Stomach (tissue), 9 donors: Measurements from ENCODE around the gene SMG1. TPM values are rescaled to one million over a fixed set of nuclear protein-coding genes. Genes with fewer than 3 reads are reported as not detected.

Experiments
- DNase-seq, 2 donors: peaks; one replicate each; pipeline versions ENCODE4 v3.0.0 to v3.0.0-alpha.2; 2013 to 2019
- H3K27ac ChIP-seq, 5 donors: fragments of 200-600 bp in 4 of 5; sonication (generic) in 4 of 5; one replicate each; pipeline ENCODE4 v1.5.1; 2013 to 2019; ENCODE audit warnings: mild to moderate bottlenecking in 1 of 5, moderate library complexity in 1 of 5
- H3K27me3 ChIP-seq, 3 donors: fragments of 200-600 bp; sonication (generic); one replicate each; pipeline ENCODE4 v1.5.1; 2017 to 2019; ENCODE audit warnings: mixed run types in 1 of 3
- H3K36me3 ChIP-seq, 4 donors: fragments of 200-600 bp; sonication (generic); 1 replicate in 3 of 4; 2 replicates in 1 of 4; pipeline ENCODE4 v1.5.1; 2016 to 2019
- H3K4me1 ChIP-seq, 4 donors: fragments of 200-600 bp; sonication (generic); one replicate each; pipeline ENCODE4 v1.5.1; 2016 to 2019
- H3K4me3 ChIP-seq, 4 donors: fragments of 200-600 bp; sonication (generic) in 3 of 4; one replicate each; pipeline ENCODE4 v1.5.1; 2016 to 2019; ENCODE audit warnings: mild to moderate bottlenecking in 1 of 4
- H3K9me3 ChIP-seq, 4 donors: fragments of 200-600 bp; sonication (generic); one replicate each; pipeline ENCODE4 v1.5.1; 2016 to 2019
- EP300 ChIP-seq: sonication (generic); formaldehyde crosslinking; IDR thresholded peaks from one replicate; pipeline ENCODE4 v1.6.1; 2017; ENCODE audit warnings: antibody characterized with exemption
- POLR2A ChIP-seq, 4 donors: fragments of 450-650 bp; IDR thresholded peaks; one replicate each; pipeline ENCODE4 v1.6.1; 2016; ENCODE audit warnings: antibody characterized with exemption in 4 of 4, control low read depth in 2 of 4, mild to moderate bottlenecking in 1 of 4, moderate library complexity in 1 of 4
- POLR2AphosphoS5 ChIP-seq, 3 donors: sonication (generic); formaldehyde crosslinking; IDR thresholded peaks; one replicate each; pipeline ENCODE4 v1.6.1; 2016; ENCODE audit warnings: antibody characterized with exemption in 3 of 3
- WGBS, 5 donors: extraction: QIAGEN DNeasy Blood & Tissue Kit in 3 of 5; methylation state at CpG; one replicate each; pipeline versions ENCODE4 v1.1.5 to v1.1.7; 2013 to 2018; 5-methylcytosine and 5-hydroxymethylcytosine counted together
- intact Hi-C: fragments of 100-400 bp; cut with DNase I; formaldehyde crosslinking; loops from one replicate; pipeline ENCODE4 v1.15.1; 2023; ENCODE audit warnings: low total_unique reads
- polyA plus RNA-seq, 3 donors: library from polyadenylated mRNA; stranded (reverse); fragments of 200-250 nt; gene quantifications; one replicate each; pipeline ENCODE4 v1.2.3, GENCODE V29; 2013
- total RNA-seq, 5 donors: library from RNA; depleted of rRNA; stranded (reverse); fragments of >200 nt; gene quantifications; one replicate each; pipeline versions ENCODE4 v1.1.0 to v1.2.3, GENCODE V29; 2014 to 2016
- TF ChIP-seq, protein P1 (sequence below), 7 experiments: fragments of 450-650 bp in 4 of 7; fragments of 200-600 bp in 3 of 7; sonication (generic) in 3 of 7; IDR thresholded peaks; one replicate each; pipeline ENCODE4 v1.5.1; 2016 to 2019; ENCODE audit warnings: antibody characterized with exemption in 7 of 7, control low read depth in 2 of 7, mild to moderate bottlenecking in 1 of 7
- donor health status: healthy with polysubstance abuse.
- donor health status: Bipolar disorder and iron deficiency.
- donor health status: healthy.

The SMG1 gene
- total and polyA plus RNA-seq, 8 donors, result 3.8 to 135 (median 61.0) TPM

- intact Hi-C loops, result no loop called here
- no peaks in the 10 kb centered on the region for H3K9me3 ChIP-seq
- TF ChIP-seq POLR2AphosphoS5 (IDR thresholded peaks at IDR 0.05), result no peak
- TF ChIP-seq, protein P1, sequence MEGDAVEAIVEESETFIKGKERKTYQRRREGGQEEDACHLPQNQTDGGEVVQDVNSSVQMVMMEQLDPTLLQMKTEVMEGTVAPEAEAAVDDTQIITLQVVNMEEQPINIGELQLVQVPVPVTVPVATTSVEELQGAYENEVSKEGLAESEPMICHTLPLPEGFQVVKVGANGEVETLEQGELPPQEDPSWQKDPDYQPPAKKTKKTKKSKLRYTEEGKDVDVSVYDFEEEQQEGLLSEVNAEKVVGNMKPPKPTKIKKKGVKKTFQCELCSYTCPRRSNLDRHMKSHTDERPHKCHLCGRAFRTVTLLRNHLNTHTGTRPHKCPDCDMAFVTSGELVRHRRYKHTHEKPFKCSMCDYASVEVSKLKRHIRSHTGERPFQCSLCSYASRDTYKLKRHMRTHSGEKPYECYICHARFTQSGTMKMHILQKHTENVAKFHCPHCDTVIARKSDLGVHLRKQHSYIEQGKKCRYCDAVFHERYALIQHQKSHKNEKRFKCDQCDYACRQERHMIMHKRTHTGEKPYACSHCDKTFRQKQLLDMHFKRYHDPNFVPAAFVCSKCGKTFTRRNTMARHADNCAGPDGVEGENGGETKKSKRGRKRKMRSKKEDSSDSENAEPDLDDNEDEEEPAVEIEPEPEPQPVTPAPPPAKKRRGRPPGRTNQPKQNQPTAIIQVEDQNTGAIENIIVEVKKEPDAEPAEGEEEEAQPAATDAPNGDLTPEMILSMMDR (IDR thresholded peaks at IDR 0.05), result no peak
- TF ChIP-seq POLR2A (IDR thresholded peaks at IDR 0.05), result no peak
- TF ChIP-seq EP300, result no peak
- no peaks in the 10 kb centered on the region for H3K4me1 ChIP-seq
- H3K36me3 ChIP-seq, result peaks cover 43 to 100% (median 98%) of the 10 kb centered on the region in 4 donors
- no peak overlapping the region for H3K4me3 ChIP-seq
- H3K27me3 ChIP-seq, result no peaks in the 10 kb centered on the region
- H3K27ac ChIP-seq, result no peak overlapping the region
- DNase-seq, result no peak
Observed at GRCh38 chr16:18853694-18854093, 72.5 kb downstream of the SMG1 start.

- intact Hi-C loops, result no loop called here
- Histone ChIP-seq H3K27me3 (no peaks in the 10 kb centered on the region), H3K9me3 (no peaks in the 10 kb centered on the region), H3K4me1 (no peaks in the 10 kb centered on the region), H3K27ac (no peak overlapping the region), H3K36me3 (peaks cover 47 to 100% (median 99%) of the 10 kb centered on the region in 4 donors), H3K4me3 (no peak overlapping the region)
- WGBS, 5 donors, result 87 to 100% (median 92%) methylated on average over 1 of the region's 1 CpG
- no peak for TF ChIP-seq POLR2A (IDR thresholded peaks at IDR 0.05)
- TF ChIP-seq POLR2AphosphoS5 (IDR thresholded peaks at IDR 0.05), result no peak
- TF ChIP-seq EP300, result no peak
- TF ChIP-seq, protein P1 (IDR thresholded peaks at IDR 0.05), result no peak
- no peak for DNase-seq
Observed at GRCh38 chr16:18852647-18853046, 73.6 kb downstream of the SMG1 start.

DNA sequence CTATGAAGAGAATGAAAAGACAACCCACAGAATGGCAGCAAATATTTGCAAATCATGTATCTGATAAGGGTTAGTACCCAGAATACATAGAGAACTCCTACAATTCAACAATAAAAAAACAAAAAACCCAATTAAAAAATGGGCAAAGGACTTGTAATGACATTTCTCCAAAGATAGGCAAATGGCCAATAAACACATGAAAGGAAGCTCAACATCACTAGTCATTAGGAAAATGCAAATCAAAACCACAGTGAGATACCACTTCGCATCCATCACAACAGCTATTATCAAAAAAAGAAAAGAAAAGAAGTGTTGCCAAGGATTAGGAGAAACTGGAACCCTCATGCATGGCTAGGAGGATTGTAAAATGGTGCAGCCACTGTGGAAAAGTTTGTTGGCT is 79.8 kb downstream of the SMG1 start:
- no peak for TF ChIP-seq POLR2AphosphoS5 (IDR thresholded peaks at IDR 0.05)
- TF ChIP-seq EP300, result no peak
- TF ChIP-seq POLR2A (IDR thresholded peaks at IDR 0.05), result no peak
- TF ChIP-seq, protein P1 (IDR thresholded peaks at IDR 0.05), result no peak
- H3K4me1 ChIP-seq, result no peaks in the 10 kb centered on the region
- no peak for DNase-seq
- H3K27me3 ChIP-seq, result no peaks in the 10 kb centered on the region
- H3K36me3 ChIP-seq, result peaks cover 53 to 100% (median 99%) of the 10 kb centered on the region in 4 donors
- H3K27ac ChIP-seq, result no peak overlapping the region
- no peaks in the 10 kb centered on the region for H3K9me3 ChIP-seq
- 73 to 93% (median 89%) methylated on average over 1 of the region's 1 CpG for WGBS, 5 donors
- intact Hi-C loops, result no loop called here
- no peak overlapping the region for H3K4me3 ChIP-seq

DNA sequence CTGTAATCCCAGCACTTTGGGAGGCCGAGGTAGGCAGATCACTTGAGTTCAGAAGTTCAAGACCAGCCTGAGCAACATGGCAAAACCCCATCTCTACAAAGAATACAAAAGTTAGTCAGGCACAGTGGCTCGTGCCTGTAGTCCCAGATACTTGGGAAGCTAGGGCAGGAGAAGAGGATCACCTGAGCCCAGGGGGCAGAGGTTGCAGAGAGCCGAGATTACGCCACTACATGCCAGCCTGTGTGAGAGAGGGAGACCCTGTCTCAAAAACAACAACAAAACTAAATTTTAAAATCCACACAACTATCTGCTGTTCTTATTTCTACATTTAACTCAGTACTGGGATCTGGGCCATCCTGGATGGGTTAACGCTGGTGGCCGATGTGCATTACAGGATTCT is 83.6 kb downstream of the SMG1 start:
- WGBS, 5 donors, result 92 to 97% (median 96%) methylated on average over 6 of the region's 6 CpGs
- Histone ChIP-seq H3K9me3 (no peaks in the 10 kb centered on the region), H3K27ac (no peak overlapping the region), H3K4me3 (no peak overlapping the region), H3K27me3 (no peaks in the 10 kb centered on the region), H3K4me1 (no peaks in the 10 kb centered on the region), H3K36me3 (peaks cover 55 to 100% (median 98%) of the 10 kb centered on the region in 4 donors)
- DNase-seq, result no peak
- TF ChIP-seq POLR2AphosphoS5 (IDR thresholded peaks at IDR 0.05), result no peak
- TF ChIP-seq, protein P1 (IDR thresholded peaks at IDR 0.05), result no peak
- TF ChIP-seq POLR2A (IDR thresholded peaks at IDR 0.05), result no peak
- no peak for TF ChIP-seq EP300
- intact Hi-C loops, result no loop called here
